ENCODE measurements around the gene MYDGF.

- no peak for TF ChIP-seq POLR2A (IDR thresholded peaks at IDR 0.05; ENCODE audit: low read length)
- no peak for TF ChIP-seq GATA1 (IDR thresholded peaks at IDR 0.05; ENCODE audit: low read depth, low read length)
These were observed 21.2 kb upstream of the MYDGF start for GRCh38 chr19:4691373-4691772.
